ENCODE measurements around the gene BTNL8.

- TF ChIP-seq EZH2 (IDR thresholded peaks at IDR 0.05; ENCODE audit: borderline replicate concordance, low read length) (no peak), CTCF (IDR thresholded peaks at IDR 0.05; ENCODE audit: low read length) (no peak)
Measured at GRCh38 chr5:180872419-180872818, 26.5 kb upstream of the BTNL8 start.

Data from OCI-LY1 (cell line).